HG03469 (cell line): ENCODE data around the gene WASF3.

Source experiments
- ATAC-seq: cut with Tn5 transposase; IDR thresholded peaks from one replicate; pipeline ENCODE4 v1.9.1; 2021; ENCODE audit warnings: mild to moderate bottlenecking, moderate library complexity, moderate number of reproducible peaks; ENCODE audit not compliant: unreplicated experiment

WASF3 gene

GRCh38 chr13:26541678-26542568 is 15.6 kb upstream of the WASF3 start:
- no peak for ATAC-seq

GRCh38 chr13:26544707-26545106 is 12.8 kb upstream of the WASF3 start:
- no peak for ATAC-seq

GRCh38 chr13:26548205-26548765 is 9.2 kb upstream of the WASF3 start:
- no peak for ATAC-seq

- ATAC-seq, result no peak
Measured at GRCh38 chr13:26549713-26550112, 7.8 kb upstream of the WASF3 start.

- no peak for ATAC-seq
Measured at GRCh38 chr13:26551255-26551860, 6.1 kb upstream of the WASF3 start.

- ATAC-seq, result no peak
Measured at GRCh38 chr13:26555413-26555812, 2.1 kb upstream of the WASF3 start.

DNA sequence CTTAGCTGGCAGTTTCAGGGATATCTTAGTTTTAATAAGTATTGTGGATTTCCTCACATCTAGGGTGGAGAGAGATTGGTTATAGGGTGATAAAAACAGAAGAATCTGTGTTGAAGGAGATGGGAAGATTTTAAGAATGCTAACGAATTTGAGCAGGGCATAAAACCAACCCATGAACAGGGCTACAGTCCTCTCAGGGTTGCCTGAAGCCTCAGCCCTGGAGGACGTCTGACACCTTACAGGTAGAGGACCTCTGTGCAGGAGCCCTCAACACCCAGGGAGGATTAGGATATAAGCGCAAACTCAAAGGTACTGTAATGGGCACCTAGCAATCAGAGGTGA is 461 bp upstream of the WASF3 start:
- ATAC-seq, result peak; percentile 19

GRCh38 chr13:26558074-26558805 is 757 bp downstream of the WASF3 start:
- no peak for ATAC-seq

GRCh38 chr13:26558987-26559386 is 1.5 kb downstream of the WASF3 start:
- no peak for ATAC-seq

- ATAC-seq, result no peak
Measured at GRCh38 chr13:26560456-26560855, 3.0 kb downstream of the WASF3 start.

DNA sequence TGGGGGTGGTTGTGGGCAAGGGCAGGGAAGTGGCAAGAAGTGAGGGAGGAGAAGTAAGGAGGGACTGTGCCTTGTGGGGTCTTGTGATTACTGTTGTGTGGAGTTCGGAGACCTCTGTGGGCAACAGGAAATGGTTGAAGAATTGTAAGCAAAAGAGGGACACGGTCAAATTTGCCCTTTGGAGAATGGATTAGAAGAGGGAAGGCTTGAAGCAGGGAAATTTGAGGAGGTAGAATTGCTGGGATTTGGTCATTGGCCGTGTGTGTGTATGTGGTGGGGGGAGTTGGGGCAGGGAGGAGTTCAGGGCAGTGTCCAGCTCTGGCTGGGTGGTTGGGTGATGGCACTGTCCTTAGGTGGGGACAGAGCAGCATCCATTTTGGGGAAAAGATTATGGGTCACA is 3.6 kb downstream of the WASF3 start:
- no peak for ATAC-seq

DNA sequence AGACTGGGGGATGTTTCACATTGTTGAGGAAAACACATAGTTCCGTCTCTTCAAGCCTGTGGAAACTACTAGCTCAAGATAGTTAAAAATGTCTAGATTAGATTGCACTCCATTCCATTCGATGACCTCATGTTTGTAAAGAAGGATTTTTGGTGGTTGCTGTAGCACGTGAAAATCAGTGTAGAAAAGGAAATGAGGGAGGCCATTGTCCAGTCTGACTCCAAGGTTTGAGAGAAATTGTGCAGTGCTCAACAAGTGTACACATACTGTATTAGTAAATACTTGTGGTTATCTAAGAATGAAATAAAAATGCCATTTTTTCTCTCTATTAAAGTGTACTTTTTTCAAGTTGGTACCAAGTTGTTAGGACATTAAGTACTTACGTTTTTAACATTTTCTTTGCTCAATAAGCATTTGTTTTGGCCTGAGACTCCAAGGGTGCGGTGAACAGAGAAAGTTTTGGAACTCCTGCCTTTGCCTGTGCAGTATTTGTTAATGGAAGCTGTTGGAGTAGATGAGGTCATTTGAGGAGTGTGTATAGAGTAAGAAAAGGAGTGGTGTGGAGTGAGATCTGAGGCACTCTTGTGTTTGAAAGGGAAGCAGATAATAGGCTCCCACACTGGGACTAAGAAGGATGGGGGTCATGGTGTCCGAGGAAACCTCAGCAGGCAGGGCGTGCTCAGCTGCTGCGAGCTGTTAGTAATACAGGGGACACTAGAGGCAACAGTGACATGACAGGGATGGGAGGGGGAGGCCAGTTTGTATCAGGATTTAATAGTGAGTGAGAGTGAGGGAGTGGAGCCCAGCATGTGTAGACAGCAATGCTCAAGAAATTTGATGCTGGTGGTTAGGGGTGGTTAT is 4.4 kb downstream of the WASF3 start:
- ATAC-seq, result no peak

DNA sequence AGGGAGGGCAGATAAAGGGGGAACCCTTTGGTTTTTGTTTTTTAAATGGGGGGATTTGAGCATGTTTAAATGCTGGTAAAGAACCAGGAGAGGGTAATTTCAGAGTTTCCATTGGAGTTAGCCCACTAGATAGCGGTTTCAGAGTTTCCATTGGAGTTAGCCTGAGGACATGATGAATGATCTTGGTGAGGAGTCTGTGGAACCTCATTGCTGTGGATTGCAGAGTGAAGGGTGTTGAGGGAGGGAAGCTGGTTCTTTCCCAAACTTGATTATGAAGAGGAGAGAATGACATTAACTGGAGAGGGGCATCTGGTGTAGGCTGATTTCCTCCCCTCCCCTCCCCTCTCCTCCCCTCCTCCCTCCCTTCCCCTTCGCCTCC is 5.0 kb downstream of the WASF3 start:
- no peak for ATAC-seq

- no peak for ATAC-seq
Measured at GRCh38 chr13:26563713-26564112, 6.2 kb downstream of the WASF3 start.

DNA sequence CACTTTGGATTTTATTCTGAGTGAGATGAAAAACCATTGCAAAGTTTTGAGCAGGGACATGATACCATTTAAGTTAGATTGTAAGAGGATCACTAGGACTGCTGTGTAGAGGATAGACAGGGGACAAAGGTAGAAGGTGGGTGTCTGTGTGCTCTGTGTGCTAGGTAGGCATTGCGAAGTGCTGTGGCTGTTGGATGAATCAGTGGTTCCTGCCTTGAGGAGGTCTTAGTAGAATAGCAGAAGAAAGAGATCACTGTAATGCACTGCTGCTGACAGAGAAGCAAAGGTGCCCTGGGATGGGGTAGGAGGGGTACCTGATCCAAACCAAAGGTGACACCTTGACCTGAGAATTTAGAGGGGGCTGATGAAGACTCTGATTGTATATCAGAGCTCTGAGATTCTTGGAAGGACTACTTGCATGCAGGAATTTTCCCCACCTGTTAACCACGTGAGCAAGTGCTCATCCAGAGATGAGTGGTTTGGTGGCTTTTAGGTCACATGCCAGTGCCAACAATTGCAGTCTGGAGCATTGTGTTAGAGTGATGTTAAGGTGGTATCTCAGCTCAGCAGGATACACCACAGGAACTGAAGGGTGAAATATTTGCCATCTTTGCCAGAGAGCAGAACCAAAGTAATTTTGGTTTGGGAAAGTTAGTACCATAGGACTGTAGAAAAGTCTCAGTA is 10.8 kb downstream of the WASF3 start:
- ATAC-seq, result no peak

GRCh38 chr13:26571518-26571917 is 14.0 kb downstream of the WASF3 start:
- ATAC-seq, result no peak

DNA sequence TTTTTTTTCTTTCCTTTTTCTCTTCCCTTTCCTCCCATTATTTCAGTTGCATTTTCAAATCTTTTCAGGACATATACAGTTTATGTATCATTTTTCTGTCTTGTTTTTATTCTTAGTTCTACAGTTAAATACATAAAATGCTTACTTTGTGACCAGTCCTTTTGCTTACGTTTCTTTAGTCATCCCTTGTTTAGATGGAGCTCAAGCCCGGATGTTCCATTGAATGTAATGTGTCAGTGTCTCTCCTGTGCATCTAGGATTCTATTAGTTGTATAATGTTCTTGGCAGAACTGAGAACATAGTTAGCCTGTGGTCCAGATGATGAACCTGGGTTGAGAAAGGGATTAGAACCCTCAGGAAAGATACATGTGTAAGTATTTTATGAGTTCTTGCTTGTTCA is 17.8 kb downstream of the WASF3 start:
- no peak for ATAC-seq

DNA sequence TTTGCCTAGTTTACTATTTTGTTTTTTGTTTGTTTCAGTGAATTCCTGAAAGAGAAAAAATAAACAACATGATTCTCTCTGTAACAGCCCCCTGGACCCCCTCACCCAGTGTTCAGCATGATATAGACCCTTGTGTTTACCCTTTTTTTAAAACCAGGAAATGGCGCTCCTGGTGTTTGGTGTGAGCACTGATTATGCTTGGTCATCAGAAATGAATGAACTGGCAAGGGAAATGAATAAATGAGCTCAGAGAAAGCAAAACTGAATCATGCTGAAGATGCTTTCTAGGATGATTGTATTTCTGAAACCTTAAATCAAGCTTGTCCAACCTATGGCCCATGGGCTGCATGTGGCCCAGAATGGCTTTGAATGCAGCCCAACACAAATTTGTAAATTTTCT is 22.1 kb downstream of the WASF3 start:
- ATAC-seq, result no peak

- ATAC-seq, result no peak
Measured at GRCh38 chr13:26583662-26584061, 26.2 kb downstream of the WASF3 start.

DNA sequence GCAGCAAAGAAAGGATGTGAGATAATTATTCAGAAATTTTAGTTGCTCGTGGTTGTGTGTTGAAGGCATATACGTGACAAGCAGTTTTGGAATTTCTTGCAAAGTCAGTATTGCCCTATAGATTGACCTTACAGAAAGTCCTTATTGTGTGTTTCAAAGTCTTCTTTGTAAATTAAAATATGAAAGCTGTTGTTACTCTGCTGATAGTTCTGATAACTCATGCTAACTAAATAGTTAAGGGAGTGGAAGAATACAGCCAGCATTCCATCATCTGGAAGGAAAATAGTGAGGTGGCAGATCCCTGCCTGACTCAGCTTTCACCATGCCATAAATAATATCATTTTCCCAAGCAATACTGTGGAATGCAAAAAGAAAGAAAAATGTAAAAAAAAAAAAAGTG is 27.2 kb downstream of the WASF3 start:
- no peak for ATAC-seq
